GM12878 (cell line): ENCODE measurements around the gene RCN1.

Experiments used
- CREM ChIP-seq: IDR thresholded peaks from 2 replicates; pipeline ENCODE4 v1.6.1; 2014; ENCODE audit warnings: antibody characterized with exemption, low read depth
- CTCF ChIP-seq, 3 experiments: IDR thresholded peaks in 2 of 3; conservative IDR thresholded peaks in 1 of 3; 2 replicates each; pipeline ENCODE4 v1.5.1; 2011; ENCODE audit warnings: low read depth in 3 of 3, low read length in 3 of 3, mild to moderate bottlenecking in 3 of 3, control low read depth in 2 of 3, moderate library complexity in 2 of 3, inconsistent platforms in 1 of 3, mixed read lengths in 1 of 3; ENCODE audit not compliant: control insufficient read depth in 2 of 3, insufficient read depth in 1 of 3; ENCODE audit errors: extremely low read depth in 1 of 3
- EP300 ChIP-seq, 2 experiments: fragments of 150-350 bp in 1 of 2; IDR thresholded peaks; 2 replicates each; pipeline ENCODE4 v1.6.1; 2011 to 2012; ENCODE audit warnings: low read depth in 2 of 2, low read length in 2 of 2, borderline replicate concordance in 1 of 2, improper control_type of control experiment in 1 of 2, inconsistent platforms in 1 of 2; ENCODE audit not compliant: control insufficient read depth in 1 of 2
- EZH2 ChIP-seq: IDR thresholded peaks from 2 replicates; pipeline ENCODE4 v1.6.1; 2012; ENCODE audit warnings: low read depth, mild to moderate bottlenecking, control low read depth, inconsistent platforms, low read length, borderline replicate concordance; ENCODE audit not compliant: control insufficient read depth
- MAX ChIP-seq: IDR thresholded peaks from 2 replicates; pipeline ENCODE4 v1.6.1; 2012; ENCODE audit warnings: low read depth, low read length, improper control_type of control experiment
- MXI1 ChIP-seq: fragments of 150-350 bp; IDR thresholded peaks from 2 replicates; pipeline ENCODE4 v1.6.1; 2011; ENCODE audit warnings: low read depth, mild to moderate bottlenecking, inconsistent platforms, low read length, improper control_type of control experiment
- POLR2AphosphoS5 ChIP-seq: IDR thresholded peaks from 2 replicates; pipeline ENCODE4 v1.6.1; 2011; ENCODE audit warnings: mild to moderate bottlenecking, low read length, inconsistent platforms
- REST ChIP-seq: IDR thresholded peaks from 2 replicates; pipeline ENCODE4 v1.6.1; 2012; ENCODE audit warnings: mild to moderate bottlenecking, low read depth, low read length
- ZSCAN29 ChIP-seq: fragments of 450-650 bp; IDR thresholded peaks from 2 replicates; pipeline ENCODE4 v1.6.1; 2017; ENCODE audit warnings: mild to moderate bottlenecking, moderate library complexity

GRCh38 chr11:32136657-32137056 is 45.8 kb downstream of the RCN1 start:
- TF ChIP-seq MXI1 (no peak), REST (no peak), CTCF (IDR thresholded peaks at IDR 0.05 in 2 of 3, conservative IDR thresholded peaks at IDR 0.05 in 1 of 3; ENCODE audit: control insufficient read depth in 2 of 3, extremely low read depth in 1 of 3, insufficient read depth in 1 of 3, low read depth in 3 of 3, low read length in 3 of 3) (no peak), ZSCAN29 (no peak), POLR2AphosphoS5 (no peak), EP300 (IDR thresholded peaks at IDR 0.05; ENCODE audit: borderline replicate concordance in 1 of 2, control insufficient read depth in 1 of 2, low read depth in 2 of 2, low read length in 2 of 2) (no peak), MAX (no peak), EZH2 (no peak), CREM (no peak)
